HCT116 (cell line): ENCODE data around the gene MED10.

Source experiments
- CTCF ChIP-seq, 3 experiments: fragments of 200-600 bp in 1 of 3; sonication (generic) in 1 of 3; IDR thresholded peaks in 2 of 3; conservative IDR thresholded peaks in 1 of 3; 2 replicates each; pipeline ENCODE4 v1.5.1; 2012 to 2017; ENCODE audit warnings: low read depth in 2 of 3, low read length in 2 of 3, antibody characterized with exemption in 1 of 3, borderline replicate concordance in 1 of 3, control low read depth in 1 of 3, mild to moderate bottlenecking in 1 of 3, mixed read lengths in 1 of 3, mixed run types in 1 of 3, moderate library complexity in 1 of 3; ENCODE audit not compliant: insufficient read depth in 1 of 3
- EZH2 ChIP-seq: fragments of 200-600 bp; sonication (generic); IDR thresholded peaks from 2 replicates; pipeline ENCODE4 v1.6.1; 2017; ENCODE audit warnings: antibody characterized with exemption, mixed run types
- EZH2phosphoT487 ChIP-seq: fragments of 200-600 bp; IDR thresholded peaks from 2 replicates; pipeline ENCODE4 v1.6.1; 2018; ENCODE audit warnings: antibody characterized with exemption, borderline replicate concordance
- JUND ChIP-seq: IDR thresholded peaks from 2 replicates; pipeline ENCODE4 v1.6.1; 2012
- MAX ChIP-seq: IDR thresholded peaks from 2 replicates; pipeline ENCODE4 v1.6.1; 2012
- POLR2A ChIP-seq: IDR thresholded peaks from 2 replicates; pipeline ENCODE4 v1.7.0; 2011; ENCODE audit warnings: borderline replicate concordance; ENCODE audit not compliant: insufficient read depth, insufficient read length; ENCODE audit errors: extremely low read depth
- POLR2AphosphoS5 ChIP-seq: IDR thresholded peaks from 2 replicates; pipeline ENCODE4 v1.6.1; 2011; ENCODE audit warnings: mild to moderate bottlenecking, low read depth, low read length, moderate library complexity
- RAD21 ChIP-seq: IDR thresholded peaks from 2 replicates; pipeline ENCODE4 v1.6.1; 2012; ENCODE audit warnings: low read depth, mild to moderate bottlenecking
- REST ChIP-seq: IDR thresholded peaks from 2 replicates; pipeline ENCODE4 v1.6.1; 2012; ENCODE audit warnings: low read depth
- YY1 ChIP-seq: IDR thresholded peaks from 2 replicates; pipeline ENCODE4 v1.6.1; 2011; ENCODE audit warnings: low read length, low read depth, moderate library complexity, mild to moderate bottlenecking; ENCODE audit not compliant: insufficient replicate concordance; ENCODE audit errors: extremely low read depth

- TF ChIP-seq CTCF (IDR thresholded peaks at IDR 0.05 in 2 of 3, conservative IDR thresholded peaks at IDR 0.05 in 1 of 3; ENCODE audit: borderline replicate concordance in 1 of 3, insufficient read depth in 1 of 3, low read depth in 2 of 3, low read length in 2 of 3) (no peak), EZH2phosphoT487 (no peak), EZH2 (no peak), POLR2A (no peak), YY1 (no peak), JUND (no peak), REST (no peak), POLR2AphosphoS5 (no peak), RAD21 (no peak), MAX (no peak)
Measured at GRCh38 chr5:6333182-6333905, 45.0 kb downstream of the MED10 start.
